HG03342 (cell line): ENCODE results near the gene PLIN5.

Source experiments
- ATAC-seq: cut with Tn5 transposase; IDR thresholded peaks from one replicate; pipeline ENCODE4 v1.9.1; 2021; ENCODE audit warnings: mild to moderate bottlenecking, moderate library complexity; ENCODE audit not compliant: unreplicated experiment

PLIN5 gene

DNA sequence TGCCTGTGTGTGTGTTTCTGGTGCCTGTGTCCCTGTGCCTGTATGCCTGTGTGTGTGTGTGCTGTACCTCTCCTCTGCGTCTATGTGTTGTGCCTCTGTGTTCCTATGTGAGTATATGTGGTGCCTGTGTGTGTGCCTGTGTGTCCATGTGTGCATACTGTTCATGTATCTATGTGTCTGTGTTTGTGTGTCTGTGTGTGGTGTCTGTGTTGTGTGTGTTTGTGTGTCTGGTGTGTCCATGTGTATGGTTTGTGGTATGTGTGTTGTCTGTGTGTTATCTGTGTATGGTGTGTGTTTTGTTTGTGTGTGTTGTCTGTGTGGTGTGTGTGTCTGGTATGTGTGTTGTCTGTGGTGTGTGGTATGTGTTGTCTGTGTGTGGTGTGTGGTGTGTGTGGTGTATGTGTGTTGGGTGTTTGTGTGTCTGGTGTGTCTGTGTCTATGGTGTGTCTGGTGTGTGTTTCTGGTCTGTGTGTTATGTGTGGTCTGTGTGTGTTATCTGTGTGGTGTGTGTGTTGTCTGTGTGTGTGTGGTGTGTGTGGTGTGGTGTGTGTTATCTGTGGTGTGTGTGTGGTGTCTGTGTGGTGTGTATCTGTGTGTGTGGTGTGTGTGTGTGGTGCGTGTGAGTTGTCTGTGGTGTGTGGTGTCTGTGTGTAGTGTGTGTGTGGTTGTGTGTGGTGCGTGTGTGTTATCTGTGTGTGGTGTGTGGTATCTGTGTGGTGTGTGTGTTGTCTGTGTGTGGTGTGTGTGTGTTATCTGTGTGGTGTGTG lies 42.5 kb downstream of the PLIN5 start:
- no peak for ATAC-seq

DNA sequence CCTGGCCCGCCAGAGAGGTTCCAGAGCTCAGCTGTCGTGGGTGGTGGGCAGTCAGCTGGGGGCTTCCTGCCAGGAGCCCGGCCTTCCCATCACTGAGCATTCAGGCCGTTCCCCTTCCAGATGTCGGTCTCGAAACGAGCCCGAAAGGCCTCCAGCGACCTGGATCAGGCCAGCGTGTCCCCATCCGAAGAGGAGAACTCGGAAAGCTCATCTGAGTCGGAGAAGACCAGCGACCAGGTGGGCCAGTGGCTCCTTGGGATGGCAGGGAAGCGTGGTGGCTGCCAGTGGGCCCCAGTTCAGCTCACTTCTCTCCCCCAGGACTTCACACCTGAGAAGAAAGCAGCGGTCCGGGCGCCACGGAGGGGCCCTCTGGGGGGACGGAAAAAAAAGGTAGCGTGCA lies 43.6 kb downstream of the PLIN5 start:
- no peak for ATAC-seq

DNA sequence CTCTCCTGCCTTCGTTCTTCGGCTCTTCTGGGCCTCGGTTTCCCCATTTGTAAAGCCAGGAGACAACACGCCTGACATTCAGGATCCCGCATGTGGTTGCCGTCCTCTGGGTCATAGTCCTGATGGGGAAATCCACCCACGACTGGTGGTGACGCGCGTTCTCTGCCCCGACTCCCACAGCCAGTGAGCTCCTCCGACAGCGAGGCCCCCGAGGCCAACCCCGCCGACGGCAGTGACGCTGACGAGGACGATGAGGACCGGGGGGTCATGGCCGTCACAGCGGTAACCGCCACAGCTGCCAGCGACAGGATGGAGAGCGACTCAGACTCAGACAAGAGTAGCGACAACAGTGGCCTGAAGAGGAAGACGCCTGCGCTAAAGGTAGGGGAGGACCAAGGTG lies 46.5 kb downstream of the PLIN5 start:
- ATAC-seq = no peak

DNA sequence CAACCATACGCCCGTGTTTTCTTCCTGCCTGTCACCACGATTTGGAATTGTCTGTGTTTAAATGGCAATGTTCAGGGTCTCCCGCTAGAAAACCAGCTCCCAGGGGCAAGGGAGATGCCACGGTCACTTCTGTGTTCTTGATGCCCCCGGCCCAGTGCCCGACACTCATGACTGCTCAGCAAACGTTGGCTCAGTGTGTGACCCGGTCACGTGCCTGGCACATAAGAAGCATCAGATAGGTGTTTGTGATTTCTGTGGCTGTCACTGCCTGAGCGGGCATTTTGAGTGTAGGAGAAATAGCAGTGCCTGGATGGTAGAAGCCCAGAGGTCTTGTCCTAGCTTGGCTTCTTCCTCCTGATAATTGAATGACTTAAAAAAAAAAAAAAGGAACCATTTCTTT lies 47.5 kb downstream of the PLIN5 start:
- ATAC-seq = no peak

DNA sequence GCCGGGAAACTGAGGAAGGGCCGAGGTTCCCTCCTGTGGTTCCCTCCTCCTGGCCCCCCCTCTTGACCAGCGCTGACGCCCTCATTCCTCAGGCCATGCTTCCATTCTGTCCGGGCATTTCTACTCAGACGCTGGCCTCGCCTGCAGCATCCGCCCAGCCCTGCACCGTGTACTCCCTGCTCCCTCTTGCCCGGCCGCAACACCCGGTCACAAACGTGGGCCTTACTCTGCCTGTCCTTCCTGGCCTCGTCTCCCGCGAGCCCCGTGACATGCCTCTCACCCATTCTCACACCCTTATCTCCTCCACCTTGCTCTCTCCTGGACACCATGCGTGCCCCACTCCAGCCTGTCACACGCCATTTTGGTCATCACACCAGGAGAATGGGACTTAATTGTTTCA lies 51.6 kb downstream of the PLIN5 start:
- no peak for ATAC-seq

DNA sequence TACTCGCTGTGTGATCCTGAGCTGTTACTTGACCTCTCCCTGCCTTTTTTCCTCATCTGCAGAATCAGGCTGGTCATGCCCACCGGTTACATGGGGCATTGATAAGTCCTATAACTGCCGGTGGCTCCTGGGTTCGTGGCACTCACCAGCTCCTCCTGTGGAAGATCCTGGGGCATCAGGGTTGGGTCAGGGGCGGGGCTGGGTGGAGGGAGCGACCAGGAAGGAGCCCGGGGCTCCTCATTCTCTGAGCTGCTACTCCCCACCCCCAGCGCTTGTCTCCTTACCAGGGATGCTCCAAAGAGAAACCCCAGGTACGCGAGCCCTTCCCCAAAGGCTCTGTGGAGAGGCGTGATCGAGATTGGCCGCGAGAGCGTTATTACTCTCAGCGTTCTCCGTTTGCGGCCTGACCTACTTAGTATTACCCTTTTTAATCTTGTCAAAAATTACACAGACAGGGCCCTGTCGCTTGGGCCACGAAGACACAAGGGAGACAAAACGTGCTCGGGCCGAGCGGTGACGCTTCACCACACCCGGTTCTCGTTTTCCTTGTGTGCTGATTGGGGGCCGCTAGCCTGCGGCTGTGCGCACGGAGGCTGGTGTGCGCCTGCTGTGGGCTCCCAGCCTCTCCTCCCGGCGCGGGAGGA lies 52.2 kb downstream of the PLIN5 start:
- no peak for ATAC-seq

DNA sequence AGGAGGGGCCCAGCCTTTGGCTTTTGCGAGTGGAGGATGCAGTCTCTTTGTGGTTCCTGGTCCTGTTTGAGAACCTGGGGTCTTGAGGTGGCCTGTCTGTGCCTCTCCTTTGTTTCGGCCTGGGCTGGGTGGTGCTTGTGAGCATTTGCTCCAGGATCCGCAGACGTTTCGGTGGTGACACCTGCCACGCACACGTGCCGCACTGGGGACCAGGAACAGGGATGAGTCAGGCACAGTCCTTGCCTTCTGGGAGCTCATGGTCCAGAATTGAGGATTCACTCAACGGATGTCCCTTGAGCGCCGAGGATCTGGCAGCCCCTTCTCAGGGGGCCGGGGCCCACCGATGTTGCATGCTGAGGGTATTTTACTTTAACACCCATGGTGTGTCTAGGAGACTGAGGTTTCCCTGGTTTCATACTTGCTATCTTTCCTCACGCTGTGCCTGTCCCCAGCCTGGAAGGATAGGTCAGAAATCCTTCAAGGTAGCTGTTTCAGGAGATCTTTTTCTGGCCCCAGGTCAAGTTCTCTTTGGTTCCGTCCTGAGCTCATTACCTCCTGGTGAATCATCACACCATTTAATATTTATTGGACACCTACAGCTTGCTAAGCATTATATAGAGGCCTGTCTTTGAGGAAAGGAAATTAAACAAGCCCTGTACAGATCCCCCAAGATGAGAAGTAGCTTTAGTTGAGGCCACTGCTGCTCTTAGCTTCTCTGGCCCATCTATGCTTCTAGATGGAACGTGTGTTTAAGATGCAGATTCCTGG lies 57.8 kb downstream of the PLIN5 start:
- no peak for ATAC-seq

DNA sequence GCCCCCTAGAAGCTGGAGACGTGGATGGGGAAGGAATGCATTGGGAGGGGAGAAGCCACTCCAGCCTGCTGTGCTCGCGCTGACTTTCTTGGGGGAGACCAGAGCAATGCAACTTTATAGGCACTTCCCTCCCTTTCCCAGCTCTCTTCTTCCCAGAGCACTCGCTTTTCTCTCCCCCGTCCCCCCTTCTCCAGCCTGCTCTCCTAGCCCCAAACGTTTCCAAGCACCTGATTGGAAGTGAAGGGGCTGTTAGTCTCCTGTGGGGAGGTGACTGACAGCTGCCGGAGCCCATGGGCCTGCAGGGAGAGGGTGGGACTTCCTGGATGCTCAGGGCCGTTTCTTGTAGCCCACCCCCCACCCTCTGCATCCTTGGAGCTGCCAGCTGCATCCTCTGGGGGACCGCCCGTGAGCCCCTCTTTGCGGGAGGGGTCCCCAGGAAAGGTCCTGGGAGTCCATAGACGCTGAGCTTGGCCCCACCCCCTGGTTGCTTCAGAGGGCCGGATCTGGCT lies 60.5 kb downstream of the PLIN5 start:
- no peak for ATAC-seq

DNA sequence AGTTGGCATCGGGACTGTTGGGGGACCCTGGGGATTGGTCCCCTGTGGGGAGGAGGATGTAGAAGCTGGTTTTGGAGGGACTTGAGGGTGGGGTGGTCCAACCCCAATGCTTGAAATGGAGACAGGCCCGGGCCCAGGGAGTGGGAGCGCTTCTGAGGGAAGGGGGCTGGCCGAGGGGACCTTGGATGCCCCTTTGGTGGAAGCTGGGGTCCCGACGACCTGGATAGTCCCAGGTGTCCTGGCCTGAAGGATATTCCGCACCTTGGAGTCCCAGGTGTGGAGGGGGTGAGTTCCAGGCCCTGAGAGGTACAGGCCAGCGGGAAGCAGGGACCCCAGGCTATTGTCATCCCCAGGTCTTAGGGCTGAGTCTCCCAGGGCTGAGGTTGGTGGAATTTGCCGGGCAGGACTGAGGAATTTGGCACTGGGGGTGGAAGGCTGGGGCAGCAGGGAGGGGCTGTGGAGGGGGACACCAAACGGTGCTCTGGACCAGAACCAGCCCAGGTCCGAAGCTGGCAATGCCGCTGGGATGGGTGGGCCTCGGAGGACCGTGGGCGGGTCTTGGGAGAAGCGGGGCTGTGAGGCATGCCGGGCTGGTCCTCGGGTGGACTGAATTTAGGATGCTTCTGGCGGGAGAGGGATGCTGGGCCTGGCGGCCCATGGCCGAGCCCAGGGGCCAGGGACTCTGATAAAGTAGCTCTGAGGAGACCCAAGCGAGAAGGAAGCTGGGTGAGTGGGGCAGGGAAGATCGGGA lies 61.1 kb downstream of the PLIN5 start:
- ATAC-seq = no peak

DNA sequence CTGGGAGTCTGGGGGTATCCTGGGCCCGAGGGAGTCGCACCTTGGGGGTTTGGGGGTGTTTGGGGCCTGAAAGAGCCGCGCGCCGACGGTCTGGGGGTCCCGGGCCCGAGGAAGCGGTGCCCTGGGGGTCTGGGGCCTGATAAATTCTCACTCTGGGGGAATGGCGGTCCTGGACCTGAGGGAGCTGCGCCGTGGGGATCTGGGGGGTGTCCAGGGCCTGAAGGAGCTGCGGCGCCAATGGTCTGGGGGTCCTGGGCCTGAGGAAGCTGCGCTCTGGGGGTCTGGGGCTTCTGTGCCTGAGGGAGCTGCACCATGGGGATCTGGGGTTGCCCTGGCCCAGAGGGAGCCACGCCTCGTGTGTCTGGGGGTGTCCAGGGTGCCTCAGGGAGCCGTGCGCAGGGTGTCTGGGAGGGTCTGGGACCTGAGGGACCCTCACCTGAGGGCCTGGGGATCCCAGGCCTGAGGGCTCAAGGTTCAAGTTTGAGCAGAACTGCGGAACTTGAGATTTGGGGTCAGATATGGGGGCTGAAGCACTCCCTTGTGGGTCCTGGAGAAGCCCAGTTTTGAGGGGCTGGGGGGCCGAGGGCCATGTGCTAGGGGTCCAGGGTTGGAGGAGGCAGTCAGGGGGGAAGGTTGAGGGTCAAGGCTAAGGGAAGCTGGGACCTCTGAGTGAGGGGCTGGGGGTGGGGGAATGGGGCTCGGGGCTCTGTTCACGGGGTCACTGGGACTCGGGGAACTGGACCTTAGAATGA lies 61.8 kb downstream of the PLIN5 start:
- ATAC-seq = no peak
